GM12874 (cell line): Measurements from ENCODE around the gene MAML3.

ENCODE experiments used
- CTCF ChIP-seq: IDR thresholded peaks from 2 replicates; pipeline ENCODE4 v1.5.1; 2011; ENCODE audit warnings: low read depth, mild to moderate bottlenecking, control low read depth, low read length, moderate library complexity; ENCODE audit not compliant: insufficient read depth

Gene MAML3

DNA sequence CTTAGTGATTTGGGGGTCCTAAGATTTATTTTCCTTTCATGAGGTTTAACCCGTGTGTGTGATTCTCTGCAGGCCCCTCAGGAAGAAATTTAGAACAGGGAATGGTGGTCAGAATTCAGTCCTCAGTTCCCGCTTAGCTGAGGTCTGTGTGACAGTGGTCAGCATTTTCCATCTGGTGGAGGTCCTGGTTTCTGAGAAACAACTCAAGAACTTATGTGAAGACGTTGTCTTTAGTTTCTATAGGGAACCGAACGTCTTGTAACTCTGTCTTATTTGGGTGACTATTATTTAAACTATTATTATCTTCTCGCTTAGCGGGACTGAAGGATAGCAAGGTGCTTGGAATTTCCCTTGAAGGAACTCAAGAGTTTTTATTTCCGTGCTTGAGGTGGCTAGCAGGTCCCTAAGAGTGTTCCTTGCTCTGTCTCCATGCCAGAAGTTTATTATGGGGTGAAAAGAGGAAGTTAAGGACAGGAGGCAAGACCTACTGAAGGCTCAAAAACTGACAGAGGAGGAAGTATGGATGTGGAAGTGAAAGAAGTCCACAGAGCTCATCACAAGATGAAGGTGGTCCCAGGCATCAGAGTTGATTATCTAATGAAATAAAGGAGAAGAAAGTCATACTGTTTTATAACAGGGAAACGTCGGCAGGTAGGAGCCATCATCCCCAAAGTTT, 479.0 kb downstream of the MAML3 start:
- TF ChIP-seq CTCF, result no peak

DNA sequence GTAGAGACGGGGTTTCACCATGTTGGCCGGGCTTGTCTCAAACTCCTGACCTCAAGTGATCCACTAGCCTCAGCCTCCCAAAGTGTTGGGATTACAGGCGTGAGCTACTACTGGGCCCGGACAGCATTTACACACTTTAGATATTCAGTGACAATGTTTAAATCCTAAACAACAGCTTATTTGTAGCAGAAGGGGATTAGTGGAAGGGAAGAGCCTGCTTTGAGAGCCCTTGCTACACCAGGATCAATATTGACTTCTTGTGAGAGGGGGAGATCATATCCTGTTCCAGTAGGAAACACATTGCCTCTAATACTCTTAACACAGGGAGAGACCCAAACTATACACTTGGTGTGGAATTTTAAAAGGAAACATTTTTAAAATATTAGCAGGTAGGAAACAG, 481.3 kb downstream of the MAML3 start:
- TF ChIP-seq CTCF, result no peak

DNA sequence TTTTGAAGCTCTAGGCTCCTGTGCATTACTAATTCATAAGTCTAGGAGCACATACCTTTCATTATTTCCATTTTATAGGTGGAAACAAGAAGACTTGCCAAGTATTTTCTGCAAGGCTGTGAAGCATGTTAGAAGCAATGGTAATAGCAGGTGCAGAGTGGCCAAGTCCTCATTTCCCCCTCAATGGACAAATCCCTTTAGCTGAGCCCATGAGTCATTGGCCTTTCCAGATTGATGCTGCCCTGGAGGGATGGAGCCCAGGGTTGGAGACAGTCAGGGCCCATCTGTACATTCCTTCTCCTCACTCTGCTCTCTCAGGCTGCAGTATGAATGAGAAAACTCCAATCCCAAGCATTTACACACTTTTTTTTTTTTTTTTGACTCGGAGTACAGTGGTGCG, 481.8 kb downstream of the MAML3 start:
- TF ChIP-seq CTCF, result no peak

GRCh38 chr4:139670775-139671174, 483.2 kb downstream of the MAML3 start:
- TF ChIP-seq CTCF, result no peak

DNA sequence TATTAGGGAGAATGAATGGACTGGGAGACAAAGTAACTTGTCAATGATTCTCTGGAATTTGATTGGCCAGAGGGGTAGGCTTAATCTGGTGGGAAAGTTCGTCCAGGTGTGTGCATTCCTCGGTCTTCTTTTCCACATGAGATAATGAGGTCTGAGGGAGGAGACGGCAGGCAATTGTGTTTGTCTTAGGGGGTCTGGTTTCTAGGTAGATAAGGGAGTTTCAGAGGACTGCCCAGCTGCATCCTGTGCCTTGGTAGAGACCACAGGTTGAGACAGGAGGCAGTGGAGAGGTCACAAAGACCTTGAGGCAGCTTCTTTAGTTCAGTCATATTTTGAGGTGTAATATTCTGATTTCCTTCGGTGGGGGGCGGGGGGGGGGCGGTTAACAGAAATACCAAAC, 484.1 kb downstream of the MAML3 start:
- no peak for TF ChIP-seq CTCF

DNA sequence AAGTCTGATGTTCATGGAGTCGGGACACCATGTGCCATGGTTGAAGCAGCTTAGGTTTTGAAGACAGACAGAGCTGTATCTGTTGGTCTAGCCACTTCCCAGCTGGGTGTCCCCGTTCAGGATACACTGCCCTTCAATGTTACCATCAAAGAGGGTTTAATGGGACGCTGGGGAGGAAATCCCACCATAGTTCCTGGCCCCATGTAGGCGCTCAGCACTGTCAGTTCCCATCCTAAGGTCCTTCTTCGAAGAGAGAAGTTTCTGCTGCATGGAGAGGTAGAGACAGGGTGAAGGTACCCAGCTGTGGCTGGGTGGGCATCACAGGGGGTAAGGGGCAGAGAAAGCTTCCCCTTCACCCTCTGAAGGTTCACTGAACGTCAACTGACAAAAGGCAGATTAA, 484.6 kb downstream of the MAML3 start:
- TF ChIP-seq CTCF, result no peak

GRCh38 chr4:139668658-139669201, 485.3 kb downstream of the MAML3 start:
- TF ChIP-seq CTCF, result no peak
